Measurements from ENCODE around the gene AMT.

Gene AMT

GRCh38 chr3:49386056-49386756 lies 36.1 kb downstream of the AMT start:
- H3K36me3 ChIP-seq (ENCODE audit: insufficient read depth, insufficient read length, low read length) = peaks cover 7% of the 10 kb centered on the region
- no peak for DNase-seq (ENCODE audit: low read depth, low spot score)
- H3K4me1 ChIP-seq (ENCODE audit: insufficient read depth, insufficient read length) = no peaks in the 10 kb centered on the region
- H3K9ac ChIP-seq (ENCODE audit: insufficient read length, low read depth) = no peak overlapping the region
- H3K4me3 ChIP-seq (ENCODE audit: insufficient read length, low read depth) = no peak overlapping the region
- no peaks in the 10 kb centered on the region for H3K9me3 ChIP-seq (ENCODE audit: insufficient read depth, low read length)
- no peaks in the 10 kb centered on the region for H3K27me3 ChIP-seq (ENCODE audit: insufficient read depth, insufficient read length)
- TF ChIP-seq YY1 (IDR thresholded peaks at IDR 0.05; ENCODE audit: insufficient read depth, insufficient read length) (no peak), SUZ12 (IDR thresholded peaks at IDR 0.05; ENCODE audit: extremely low read depth, insufficient read depth, insufficient read length) (no peak), ZNF274 (IDR thresholded peaks at IDR 0.05; ENCODE audit: low read depth, low read length) (no peak)

GRCh38 chr3:49385617-49386016 lies 36.7 kb downstream of the AMT start:
- no peak overlapping the region for H3K9ac ChIP-seq (ENCODE audit: insufficient read length, low read depth)
- no peak for DNase-seq (ENCODE audit: low read depth, low spot score)
- H3K4me1 ChIP-seq (ENCODE audit: insufficient read depth, insufficient read length) = no peaks in the 10 kb centered on the region
- no peak for TF ChIP-seq ZNF274 (IDR thresholded peaks at IDR 0.05; ENCODE audit: low read depth, low read length)
- no peak overlapping the region for H3K4me3 ChIP-seq (ENCODE audit: insufficient read length, low read depth)
- H3K27me3 ChIP-seq (ENCODE audit: insufficient read depth, insufficient read length) = no peaks in the 10 kb centered on the region
- H3K36me3 ChIP-seq (ENCODE audit: insufficient read depth, insufficient read length, low read length) = peaks cover 7% of the 10 kb centered on the region
- H3K9me3 ChIP-seq (ENCODE audit: insufficient read depth, low read length) = no peaks in the 10 kb centered on the region

GRCh38 chr3:49383387-49383786 lies 38.9 kb downstream of the AMT start:
- H3K4me1 ChIP-seq (ENCODE audit: insufficient read depth, insufficient read length) = no peaks in the 10 kb centered on the region
- H3K4me3 ChIP-seq (ENCODE audit: insufficient read length, low read depth) = no peak overlapping the region
- TF ChIP-seq SUZ12 (IDR thresholded peaks at IDR 0.05; ENCODE audit: extremely low read depth, insufficient read depth, insufficient read length) = no peak
- TF ChIP-seq YY1 (IDR thresholded peaks at IDR 0.05; ENCODE audit: insufficient read depth, insufficient read length) = no peak
- TF ChIP-seq ZNF274 (IDR thresholded peaks at IDR 0.05; ENCODE audit: low read depth, low read length) = no peak
- DNase-seq (ENCODE audit: low read depth, low spot score) = no peak
- H3K27me3 ChIP-seq (ENCODE audit: insufficient read depth, insufficient read length) = no peaks in the 10 kb centered on the region
- no peaks in the 10 kb centered on the region; the same call in 1 of the 2 replicates for H3K9me3 ChIP-seq (ENCODE audit: insufficient read depth, low read length)
- no peak overlapping the region for H3K9ac ChIP-seq (ENCODE audit: insufficient read length, low read depth)
- peaks cover 7% of the 10 kb centered on the region for H3K36me3 ChIP-seq (ENCODE audit: insufficient read depth, insufficient read length, low read length)

GRCh38 chr3:49378249-49378895 lies 43.9 kb downstream of the AMT start:
- Histone ChIP-seq H3K27me3 (ENCODE audit: insufficient read depth, insufficient read length) (no peaks in the 10 kb centered on the region), H3K4me1 (ENCODE audit: insufficient read depth, insufficient read length) (no peaks in the 10 kb centered on the region), H3K4me3 (ENCODE audit: insufficient read length, low read depth) (no peak overlapping the region), H3K36me3 (ENCODE audit: insufficient read depth, insufficient read length, low read length) (peaks cover 27% of the 10 kb centered on the region), H3K9me3 (ENCODE audit: insufficient read depth, low read length) (no peaks in the 10 kb centered on the region; the same call in 1 of the 2 replicates), H3K9ac (ENCODE audit: insufficient read length, low read depth) (no peak overlapping the region)
- no peak for TF ChIP-seq SUZ12 (IDR thresholded peaks at IDR 0.05; ENCODE audit: extremely low read depth, insufficient read depth, insufficient read length)
- no peak for TF ChIP-seq YY1 (IDR thresholded peaks at IDR 0.05; ENCODE audit: insufficient read depth, insufficient read length)
- TF ChIP-seq ZNF274 (IDR thresholded peaks at IDR 0.05; ENCODE audit: low read depth, low read length) = no peak
- DNase-seq (ENCODE audit: low read depth, low spot score) = no peak

- H3K36me3 ChIP-seq (ENCODE audit: insufficient read depth, insufficient read length, low read length) = peaks cover 36% of the 10 kb centered on the region
- TF ChIP-seq ZNF274 (IDR thresholded peaks at IDR 0.05; ENCODE audit: low read depth, low read length) = no peak
- TF ChIP-seq SUZ12 (IDR thresholded peaks at IDR 0.05; ENCODE audit: extremely low read depth, insufficient read depth, insufficient read length) = no peak
- no peak for TF ChIP-seq YY1 (IDR thresholded peaks at IDR 0.05; ENCODE audit: insufficient read depth, insufficient read length)
- no peaks in the 10 kb centered on the region; the same call in 1 of the 2 replicates for H3K9me3 ChIP-seq (ENCODE audit: insufficient read depth, low read length)
- H3K4me1 ChIP-seq (ENCODE audit: insufficient read depth, insufficient read length) = no peaks in the 10 kb centered on the region
- DNase-seq (ENCODE audit: low read depth, low spot score) = no peak
- no peak overlapping the region for H3K9ac ChIP-seq (ENCODE audit: insufficient read length, low read depth)
- no peaks in the 10 kb centered on the region for H3K27me3 ChIP-seq (ENCODE audit: insufficient read depth, insufficient read length)
- no peak overlapping the region for H3K4me3 ChIP-seq (ENCODE audit: insufficient read length, low read depth)
These were observed 44.8 kb downstream of the AMT start for GRCh38 chr3:49377483-49377882.

DNA sequence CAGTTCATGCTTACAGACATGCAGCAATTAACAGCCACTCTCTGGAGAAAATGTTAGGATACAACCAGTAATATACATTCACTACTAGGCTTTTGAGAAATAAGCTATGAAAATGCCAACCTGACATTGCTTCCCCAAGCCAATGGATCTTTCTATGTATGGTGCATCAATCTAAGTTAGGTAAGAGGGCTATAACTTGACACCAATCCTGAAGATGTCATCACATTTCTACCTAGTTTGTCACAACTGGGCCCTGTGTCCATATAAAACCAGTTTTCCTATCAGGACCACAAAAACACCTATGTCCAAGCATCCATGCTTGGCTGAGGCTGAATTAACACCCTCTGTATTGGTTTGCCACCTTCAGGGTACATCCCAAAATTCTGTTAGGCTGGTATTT lies 50.3 kb downstream of the AMT start:
- Histone ChIP-seq H3K36me3 (ENCODE audit: insufficient read depth, insufficient read length, low read length) (peaks cover 86% of the 10 kb centered on the region), H3K9me3 (ENCODE audit: insufficient read depth, low read length) (no peaks in the 10 kb centered on the region), H3K9ac (ENCODE audit: insufficient read length, low read depth) (no peak overlapping the region), H3K4me1 (ENCODE audit: insufficient read depth, insufficient read length) (no peaks in the 10 kb centered on the region), H3K27me3 (ENCODE audit: insufficient read depth, insufficient read length) (no peaks in the 10 kb centered on the region), H3K4me3 (ENCODE audit: insufficient read length, low read depth) (no peak overlapping the region)
- no peak for TF ChIP-seq ZNF274 (IDR thresholded peaks at IDR 0.05; ENCODE audit: low read depth, low read length)
- no peak for TF ChIP-seq SUZ12 (IDR thresholded peaks at IDR 0.05; ENCODE audit: extremely low read depth, insufficient read depth, insufficient read length)
- no peak for TF ChIP-seq YY1 (IDR thresholded peaks at IDR 0.05; ENCODE audit: insufficient read depth, insufficient read length)
- DNase-seq (ENCODE audit: low read depth, low spot score) = no peak

GRCh38 chr3:49370585-49371290 lies 51.5 kb downstream of the AMT start:
- H3K9ac ChIP-seq (ENCODE audit: insufficient read length, low read depth) = no peak overlapping the region
- H3K27me3 ChIP-seq (ENCODE audit: insufficient read depth, insufficient read length) = no peaks in the 10 kb centered on the region
- DNase-seq (ENCODE audit: low read depth, low spot score) = no peak
- TF ChIP-seq ZNF274 (IDR thresholded peaks at IDR 0.05; ENCODE audit: low read depth, low read length) (no peak), SUZ12 (IDR thresholded peaks at IDR 0.05; ENCODE audit: extremely low read depth, insufficient read depth, insufficient read length) (no peak), YY1 (IDR thresholded peaks at IDR 0.05; ENCODE audit: insufficient read depth, insufficient read length) (no peak)
- no peaks in the 10 kb centered on the region for H3K4me1 ChIP-seq (ENCODE audit: insufficient read depth, insufficient read length)
- H3K4me3 ChIP-seq (ENCODE audit: insufficient read length, low read depth) = no peak overlapping the region
- no peaks in the 10 kb centered on the region for H3K9me3 ChIP-seq (ENCODE audit: insufficient read depth, low read length)
- peaks cover 95% of the 10 kb centered on the region for H3K36me3 ChIP-seq (ENCODE audit: insufficient read depth, insufficient read length, low read length)

Measured in NT2/D1 (cell line).